Measurements from ENCODE around the gene EFNA5. TPM values are rescaled to one million over a fixed set of nuclear protein-coding genes. Genes with fewer than 3 reads are reported as not detected.

The EFNA5 gene
- total RNA-seq, 1 donor, result 6.5 TPM

GRCh38 chr5:107504424-107504823 lies 166.3 kb downstream of the EFNA5 start:
- no peak for TF ChIP-seq CTCF (IDR thresholded peaks at IDR 0.05; ENCODE audit: insufficient read depth, low read depth, low read length)
- no peak overlapping the region for H3K4me3 ChIP-seq (ENCODE audit: low read depth, low read length)
- no peak for DNase-seq (ENCODE audit: low read depth)

- DNase-seq (ENCODE audit: low read depth), result no peak
- H3K4me3 ChIP-seq (ENCODE audit: low read depth, low read length), result no peak overlapping the region
- TF ChIP-seq CTCF (IDR thresholded peaks at IDR 0.05; ENCODE audit: insufficient read depth, low read depth, low read length), result no peak
Observed at GRCh38 chr5:107502676-107503060, 168.1 kb downstream of the EFNA5 start.

GRCh38 chr5:107501965-107502675 lies 168.6 kb downstream of the EFNA5 start:
- DNase-seq (ENCODE audit: low read depth), result peak; percentile 53
- H3K4me3 ChIP-seq (ENCODE audit: low read depth, low read length), result peak overlapping the region; percentile 24
- TF ChIP-seq CTCF (IDR thresholded peaks at IDR 0.05; ENCODE audit: insufficient read depth, low read depth, low read length), result no peak

- no peak overlapping the region for H3K4me3 ChIP-seq (ENCODE audit: low read depth, low read length)
- no peak for TF ChIP-seq CTCF (IDR thresholded peaks at IDR 0.05; ENCODE audit: insufficient read depth, low read depth, low read length)
- DNase-seq (ENCODE audit: low read depth), result no peak
Observed at GRCh38 chr5:107500840-107501239, 169.9 kb downstream of the EFNA5 start.

- DNase-seq (ENCODE audit: low read depth), result no peak
- TF ChIP-seq CTCF (IDR thresholded peaks at IDR 0.05; ENCODE audit: insufficient read depth, low read depth, low read length), result no peak
- no peak overlapping the region for H3K4me3 ChIP-seq (ENCODE audit: low read depth, low read length)
Observed at GRCh38 chr5:107500347-107500746, 170.4 kb downstream of the EFNA5 start.

GRCh38 chr5:107499776-107500175 lies 171.0 kb downstream of the EFNA5 start:
- no peak for TF ChIP-seq CTCF (IDR thresholded peaks at IDR 0.05; ENCODE audit: insufficient read depth, low read depth, low read length)
- H3K4me3 ChIP-seq (ENCODE audit: low read depth, low read length), result no peak overlapping the region
- DNase-seq (ENCODE audit: low read depth), result no peak

GRCh38 chr5:107499237-107499636 lies 171.5 kb downstream of the EFNA5 start:
- no peak for DNase-seq (ENCODE audit: low read depth)
- H3K4me3 ChIP-seq (ENCODE audit: low read depth, low read length), result no peak overlapping the region
- no peak for TF ChIP-seq CTCF (IDR thresholded peaks at IDR 0.05; ENCODE audit: insufficient read depth, low read depth, low read length)
